ENCODE data around the gene LGALS3BP. TPM values are rescaled to one million over a fixed set of nuclear protein-coding genes. Genes with fewer than 3 reads are reported as not detected.

Gene LGALS3BP
- total RNA-seq, 1 experiment from 2014 or later: 389 TPM

GRCh38 chr17:78991017-78991738 lies 11.5 kb upstream of the LGALS3BP start:
- no peak for ATAC-seq
- H3K4me1 ChIP-seq (ENCODE audit: control insufficient read depth in 1 of 2, insufficient read depth in 2 of 2, low read length in 2 of 2): peaks cover 13 to 25% of the 10 kb centered on the region in 2 experiments
- H3K4me2 ChIP-seq (ENCODE audit: low read length): no peak overlapping the region
- H3K9ac ChIP-seq (ENCODE audit: low read length): no peak overlapping the region
- ChIA-PET CTCF (interaction anchor here (1.4 kb wide), 1 partner anchor 18 kb away, joined by 3 read pairs; the partner anchor contains the start of gene CANT1), POLR2A (no interaction called here), RAD21 (ENCODE audit: low non-redundant PET in 1 of 2, low total read pairs in 2 of 2, uncharacterized antibody in 2 of 2, unreplicated experiment in 2 of 2) (no interaction called here)
- H2AFZ ChIP-seq (ENCODE audit: low read depth, low read length, poor library complexity, severe bottlenecking): no peak overlapping the region
- H3K36me3 ChIP-seq (ENCODE audit: control insufficient read depth in 1 of 2, insufficient read depth in 2 of 2, low read length in 2 of 2): peaks cover 31 to 57% of the 10 kb centered on the region in 2 experiments; a peak in 3 of 4 replicates
- H4K20me1 ChIP-seq (ENCODE audit: insufficient read depth): no peaks in the 10 kb centered on the region; the same call in 1 of the 2 replicates
- H3K27me3 ChIP-seq (ENCODE audit: insufficient read depth, low read length): no peaks in the 10 kb centered on the region
- BruUV-seq (replicated peaks): no TSS peak
- TF ChIP-seq, protein P1, sequence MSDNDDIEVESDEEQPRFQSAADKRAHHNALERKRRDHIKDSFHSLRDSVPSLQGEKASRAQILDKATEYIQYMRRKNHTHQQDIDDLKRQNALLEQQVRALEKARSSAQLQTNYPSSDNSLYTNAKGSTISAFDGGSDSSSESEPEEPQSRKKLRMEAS (IDR thresholded peaks at IDR 0.05): no peak
- no peak for TF ChIP-seq ATF3 (IDR thresholded peaks at IDR 0.05)
- TF ChIP-seq SP1 (IDR thresholded peaks at IDR 0.05; ENCODE audit: low read depth): no peak
- TF ChIP-seq ELF1 (IDR thresholded peaks at IDR 0.05; ENCODE audit: borderline replicate concordance, low read depth): no peak
- TF ChIP-seq SRF (IDR thresholded peaks at IDR 0.05; ENCODE audit: low read depth): no peak
- no peak for TF ChIP-seq RAD21 (IDR thresholded peaks at IDR 0.05; ENCODE audit: low read depth)
- TF ChIP-seq POLR2A (IDR thresholded peaks at IDR 0.05; ENCODE audit: borderline replicate concordance, extremely low read depth, insufficient read depth, insufficient read length): no peak
- TF ChIP-seq TCF7L2 (IDR thresholded peaks at IDR 0.05; ENCODE audit: borderline replicate concordance, extremely low read depth, insufficient read depth, insufficient read length): no peak
- TF ChIP-seq REST (IDR thresholded peaks at IDR 0.05; ENCODE audit: low read depth): no peak
- no peak for TF ChIP-seq CTCF (IDR thresholded peaks at IDR 0.05 in 2 of 3, conservative IDR thresholded peaks at IDR 0.05 in 1 of 3; ENCODE audit: borderline replicate concordance in 1 of 3, insufficient read depth in 1 of 3, low read depth in 2 of 3, low read length in 2 of 3)
- no peak overlapping the region for H3K27ac ChIP-seq (ENCODE audit: low read depth, low read length)
- intact Hi-C loops (cut with micrococcal nuclease): no loop called here
- H3K4me3 ChIP-seq (replicated peaks in 1 of 2; ENCODE audit: low read depth in 1 of 2, low read length in 2 of 2): no peak overlapping the region
- peaks cover 28% of the 10 kb centered on the region for H3K79me2 ChIP-seq (ENCODE audit: insufficient read depth, low read length)
- no peaks in the 10 kb centered on the region for H3K9me3 ChIP-seq (ENCODE audit: control insufficient read depth in 1 of 2, insufficient read depth in 1 of 2, low read depth in 1 of 2, low read length in 2 of 2)
- no peak for DNase-seq (ENCODE audit: low read depth, low spot score)
- no peaks in the 10 kb centered on the region for H3K9me2 ChIP-seq (ENCODE audit: insufficient read depth)
